Posterior cingulate gyrus (tissue), 11 donors: ENCODE results near the gene ZNF565.
"Not testable (repeated sequence)": the region's sequence is repeated elsewhere in the genome, so short reads cannot be mapped to it uniquely, and the experiment has no call there.

Experiments used
- DNase-seq, 10 donors: peaks; one replicate each; pipeline versions ENCODE4 v3.0.0 to v3.0.0-alpha.2; 2020 to 2021; ENCODE audit warnings: mixed read lengths in 3 of 10
- intact Hi-C: fragments of 100-400 bp; cut with DNase I; formaldehyde crosslinking; loops from one replicate; pipeline ENCODE4 v1.15.1; 2023

Gene ZNF565

DNA sequence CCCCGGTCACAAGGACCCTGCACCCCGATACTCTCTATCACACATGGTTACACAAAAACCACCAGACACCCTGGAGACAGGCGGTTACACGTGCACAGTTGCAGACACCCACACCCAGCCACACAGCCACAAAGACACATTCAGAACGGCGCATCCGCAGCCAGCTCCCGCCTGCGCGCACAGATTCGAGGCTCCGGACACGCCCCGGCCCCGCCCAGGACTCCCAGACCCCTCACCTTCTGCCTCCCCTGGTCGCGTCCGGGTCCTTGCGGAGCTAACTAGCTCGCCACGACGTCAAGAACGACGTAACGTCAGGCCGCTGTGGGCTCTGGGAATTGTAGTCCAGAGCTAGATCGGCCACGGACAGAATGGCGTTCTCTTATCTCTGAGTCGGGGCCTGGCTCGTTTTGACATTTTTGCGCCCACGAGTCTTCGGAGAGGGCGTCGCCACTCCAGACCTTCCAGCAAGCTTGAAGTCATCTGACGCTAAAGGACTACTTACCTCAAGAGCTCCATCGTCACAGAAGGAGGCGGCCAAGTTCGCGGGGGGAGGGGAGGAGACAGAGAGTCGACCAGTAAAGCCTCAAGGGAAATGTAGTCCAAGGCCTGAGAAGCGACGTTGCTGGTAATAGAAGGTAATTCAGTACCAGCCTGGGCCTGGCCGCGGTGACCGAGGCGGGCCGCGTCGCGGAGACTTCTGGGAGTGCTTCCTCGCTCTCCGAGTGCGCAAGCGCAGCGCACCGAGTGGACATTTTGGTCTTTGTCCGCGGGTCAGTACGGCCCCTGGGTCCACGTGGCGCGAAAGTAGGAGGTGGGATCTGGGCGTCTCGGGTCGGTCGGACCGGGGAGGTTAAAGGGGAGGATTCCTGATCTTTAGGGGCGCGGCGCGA lies at the start of gene ZNF565, which contains the start of gene ZNF146:
ZNF565 (minus strand) TSS at position 280 of the 890 bp plus-strand sequence. CDS start 12,680 bp downstream, outside the sequence.
ZNF146 (plus strand) TSS at position 721 of the 890 bp plus-strand sequence. CDS start 21,335 bp downstream, outside the sequence.
- DNase-seq, result peak; percentile 95 to 100 (median 96)
- intact Hi-C loops, result no loop called here

DNA sequence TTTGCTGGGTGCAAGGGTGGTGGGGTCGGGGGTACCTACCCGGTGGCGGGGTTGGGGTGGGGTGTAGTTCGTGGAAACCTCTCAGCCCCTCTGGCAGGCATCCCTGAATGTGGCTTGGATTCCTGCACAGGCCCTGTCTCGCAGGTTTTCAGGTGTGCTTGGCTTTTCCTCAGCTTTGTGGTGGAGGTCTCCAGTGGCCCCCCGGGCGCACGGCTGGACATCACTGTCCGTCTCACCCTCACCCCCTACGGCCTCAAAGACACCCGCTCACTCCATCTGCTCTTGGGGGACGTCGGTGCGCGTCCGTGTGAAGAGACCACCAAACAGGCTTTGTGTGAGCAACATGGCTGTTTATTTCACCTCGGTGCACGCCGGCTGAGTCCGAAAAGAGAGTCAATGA lies 44.7 kb upstream of the ZNF565 start:
- intact Hi-C loops, result no loop called here
- DNase-seq, result peak in 1 of 10 donors; percentile 57

DNA sequence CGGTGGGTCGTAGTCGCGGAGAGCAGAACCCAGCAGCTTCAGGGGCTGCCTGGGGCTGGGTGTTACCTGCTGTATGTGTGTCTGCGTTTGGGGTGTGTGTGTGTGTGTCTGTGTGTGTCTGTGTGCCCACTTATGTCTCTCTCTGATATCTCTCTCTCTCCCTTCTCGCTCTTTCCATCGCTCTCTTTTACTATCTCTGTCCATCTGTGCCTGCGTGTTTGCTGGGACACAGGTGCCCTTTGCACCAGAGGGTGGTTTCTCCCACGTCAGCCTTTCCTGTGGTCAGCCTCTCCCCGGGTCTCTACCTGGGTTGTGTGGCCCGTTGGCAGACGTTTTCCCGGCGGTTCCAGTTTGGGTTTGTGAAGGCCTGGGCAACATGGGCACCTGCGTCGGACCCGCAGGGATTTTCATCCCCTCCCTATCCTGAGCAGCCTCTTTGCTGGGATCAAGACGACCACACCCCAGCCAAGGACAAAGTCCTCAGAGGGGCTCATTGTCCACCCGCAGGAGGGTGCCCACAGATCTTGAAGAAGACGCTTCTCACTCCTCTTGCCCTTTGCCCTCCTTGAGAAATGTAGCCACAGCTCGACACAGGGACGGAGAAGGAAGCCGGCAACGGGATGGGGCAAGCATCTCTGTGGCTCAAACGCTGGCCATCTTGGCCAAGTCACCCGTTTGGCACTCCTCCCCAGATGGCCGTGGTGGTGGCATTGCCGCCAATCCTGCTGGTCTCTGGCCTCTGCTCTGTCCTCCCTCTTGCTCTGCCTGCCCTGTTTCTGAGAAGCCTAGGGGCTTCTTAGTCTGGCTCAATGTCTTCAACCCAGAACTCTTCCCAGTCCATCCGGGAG lies 43.8 kb upstream of the ZNF565 start:
- DNase-seq, result peak in 1 of 10 donors; percentile 72
- intact Hi-C loops, result no loop called here

DNA sequence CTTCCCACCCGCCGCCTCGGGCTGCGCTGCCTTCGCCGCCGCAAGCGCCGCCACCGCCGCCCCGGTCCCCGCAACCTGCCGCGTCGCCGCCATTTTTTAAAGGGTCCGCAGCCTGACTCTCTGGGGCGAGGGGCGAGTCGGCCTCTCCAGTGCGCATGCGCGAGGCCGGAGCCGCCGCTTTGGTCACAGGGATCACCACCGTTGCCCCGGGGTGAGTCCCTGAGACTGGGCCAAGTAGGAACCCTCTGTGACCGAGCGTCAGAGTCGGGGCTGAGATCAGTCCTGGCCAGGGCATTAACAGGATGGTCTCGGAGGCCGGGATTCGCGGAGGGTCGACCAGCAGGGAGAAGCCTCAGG lies 43.0 kb upstream of the ZNF565 start:
- peak in 8 of 10 donors; percentile 39 to 92 (median 60) for DNase-seq
- intact Hi-C loops, result no loop called here

DNA sequence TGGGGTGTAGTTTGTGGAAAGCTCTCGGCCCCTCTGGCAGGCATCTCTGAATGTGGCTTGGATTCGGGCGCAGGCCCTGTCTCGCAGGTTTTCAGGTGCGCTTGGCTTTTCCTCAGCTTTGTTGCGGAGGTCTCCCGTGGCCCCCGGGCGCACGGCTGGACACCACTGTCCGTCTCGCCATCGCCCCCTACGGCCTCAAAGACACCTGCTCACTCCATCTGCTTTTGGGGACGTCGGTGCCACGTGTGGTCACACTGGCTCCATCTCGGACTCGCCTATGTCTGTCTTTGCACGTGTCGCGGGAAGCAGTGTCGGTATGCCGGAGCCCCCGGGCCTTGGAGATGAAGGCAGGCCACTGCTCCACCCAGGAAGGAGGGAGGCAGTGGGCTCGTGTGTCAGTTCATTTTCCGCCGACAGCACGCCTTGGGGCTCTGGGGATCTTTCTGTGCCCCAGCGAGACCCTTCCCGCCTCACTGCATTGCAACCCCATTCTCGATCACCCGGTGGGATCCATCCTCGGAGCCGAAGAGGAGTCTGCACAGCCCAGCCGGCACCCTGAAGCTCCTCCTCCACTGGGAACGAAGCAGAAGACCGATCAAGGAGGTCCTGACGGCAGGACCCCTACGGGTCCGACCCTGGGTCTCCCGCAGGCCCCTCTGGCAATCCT lies 42.5 kb upstream of the ZNF565 start:
- DNase-seq, result peak in 2 of 10 donors; percentile 70 to 75

DNA sequence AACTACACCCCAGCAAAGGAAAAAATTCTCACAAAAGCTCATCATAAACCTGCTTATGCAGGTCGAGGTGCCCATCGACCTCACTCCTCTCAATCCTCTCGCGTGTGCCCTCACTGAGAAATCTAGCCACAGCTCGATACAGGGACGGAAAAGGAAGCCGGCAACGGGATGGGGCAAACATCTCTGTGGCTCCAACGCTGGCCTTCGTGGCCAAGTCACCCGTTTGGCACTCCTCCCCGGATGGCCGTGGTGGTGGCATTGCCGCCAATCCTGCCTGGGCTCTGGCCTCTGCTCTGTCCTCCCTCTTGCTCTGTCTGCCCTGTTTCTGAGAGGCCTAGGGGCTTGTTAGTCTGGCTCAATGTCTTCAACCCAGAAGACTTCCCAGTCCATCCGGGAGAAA lies 41.6 kb upstream of the ZNF565 start:
- intact Hi-C loops, result no loop called here
- DNase-seq, result peak in 1 of 10 donors; percentile 59

More for the DNA sequence above, 42.5 kb upstream of the ZNF565 start:
- intact Hi-C loops, result no loop called here

DNA sequence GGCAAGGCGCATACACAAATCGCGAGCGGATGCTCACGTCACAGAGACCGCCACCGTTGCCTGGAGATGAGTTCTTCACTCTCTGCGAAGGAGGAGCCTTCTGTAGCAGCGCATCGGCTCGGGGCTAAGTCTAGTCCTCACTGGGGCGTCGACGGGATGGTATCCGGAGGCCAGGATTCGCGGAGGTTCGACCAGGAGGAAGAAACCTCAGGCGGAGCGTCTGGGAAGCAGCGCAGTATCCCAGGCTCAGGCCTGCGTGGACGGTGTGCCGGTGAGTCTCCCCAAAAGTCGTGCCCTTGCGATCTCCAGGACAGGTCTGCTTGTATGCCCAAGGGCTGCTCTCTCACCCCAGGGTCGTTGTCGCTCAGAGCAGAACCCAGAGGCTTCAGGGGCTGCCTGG lies 40.9 kb upstream of the ZNF565 start:
- intact Hi-C loops, result no loop called here
- peak in 1 of 10 donors; percentile 53 for DNase-seq

DNA sequence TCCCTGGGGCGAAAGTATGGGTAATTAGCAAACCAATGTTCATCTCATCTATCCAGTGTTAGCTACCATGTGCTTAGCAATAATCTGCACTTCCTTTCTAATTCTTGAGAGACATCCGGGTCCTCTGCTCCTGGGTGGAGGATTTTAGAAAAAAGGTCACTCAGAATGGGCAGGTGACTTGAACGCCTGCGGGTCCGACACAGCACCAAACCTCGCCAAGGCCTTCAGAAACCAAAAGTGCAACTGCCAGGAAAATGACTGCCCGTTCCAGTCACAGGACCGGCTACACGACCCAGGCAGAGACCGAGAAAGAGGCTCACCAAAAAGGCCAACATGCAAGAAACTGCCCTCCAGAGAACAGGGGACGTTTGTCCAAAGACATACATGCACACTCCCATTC lies 40.4 kb upstream of the ZNF565 start:
- intact Hi-C loops, result no loop called here
- no peak for DNase-seq

DNA sequence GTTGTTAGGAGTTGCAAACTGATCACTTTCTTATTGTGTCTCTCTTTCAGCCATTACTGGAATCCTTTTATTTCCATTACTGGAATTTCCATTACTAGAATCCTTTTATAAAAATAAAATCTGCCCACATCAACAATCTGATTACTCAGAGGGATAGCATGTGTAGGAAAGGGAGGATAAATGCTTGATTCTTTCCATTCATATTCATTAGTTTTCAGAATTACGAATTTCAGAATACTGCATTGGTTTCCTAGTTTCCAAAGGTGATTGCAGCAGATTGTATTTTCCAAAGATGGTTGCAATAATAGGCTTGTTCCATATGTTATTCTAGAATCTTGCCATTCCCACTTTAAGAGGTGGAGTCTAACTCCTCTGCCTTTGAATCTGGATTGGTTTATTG lies 37.6 kb upstream of the ZNF565 start:
- no peak for DNase-seq
- intact Hi-C loops, result no loop called here

DNA sequence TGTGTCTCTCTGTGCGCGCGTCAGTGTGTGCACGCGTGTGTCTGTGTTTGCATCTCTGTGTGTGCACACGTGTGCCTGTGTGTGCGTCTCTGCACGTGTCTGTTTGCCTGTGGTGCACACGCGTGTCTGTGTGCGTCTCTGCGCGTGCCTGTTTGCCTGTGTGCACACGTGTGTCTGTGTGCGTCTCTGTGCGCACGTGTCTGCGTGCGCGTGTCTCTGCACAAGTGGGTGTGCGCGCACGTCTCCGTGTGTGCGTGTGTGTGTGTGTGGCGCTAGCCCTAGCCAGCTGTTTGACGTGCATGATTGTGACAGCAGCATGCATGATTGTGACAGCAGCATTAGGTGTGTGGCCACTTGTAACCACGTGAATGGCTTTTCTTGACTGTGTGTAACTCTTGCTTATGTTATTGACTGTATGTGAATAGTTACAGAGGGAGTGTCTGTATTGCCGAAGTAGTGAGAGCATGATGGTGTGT lies 31.6 kb upstream of the ZNF565 start:
- DNase-seq, result peak in 3 of 10 donors; percentile 46 to 83 (median 74)
- intact Hi-C loops, result no loop called here

DNA sequence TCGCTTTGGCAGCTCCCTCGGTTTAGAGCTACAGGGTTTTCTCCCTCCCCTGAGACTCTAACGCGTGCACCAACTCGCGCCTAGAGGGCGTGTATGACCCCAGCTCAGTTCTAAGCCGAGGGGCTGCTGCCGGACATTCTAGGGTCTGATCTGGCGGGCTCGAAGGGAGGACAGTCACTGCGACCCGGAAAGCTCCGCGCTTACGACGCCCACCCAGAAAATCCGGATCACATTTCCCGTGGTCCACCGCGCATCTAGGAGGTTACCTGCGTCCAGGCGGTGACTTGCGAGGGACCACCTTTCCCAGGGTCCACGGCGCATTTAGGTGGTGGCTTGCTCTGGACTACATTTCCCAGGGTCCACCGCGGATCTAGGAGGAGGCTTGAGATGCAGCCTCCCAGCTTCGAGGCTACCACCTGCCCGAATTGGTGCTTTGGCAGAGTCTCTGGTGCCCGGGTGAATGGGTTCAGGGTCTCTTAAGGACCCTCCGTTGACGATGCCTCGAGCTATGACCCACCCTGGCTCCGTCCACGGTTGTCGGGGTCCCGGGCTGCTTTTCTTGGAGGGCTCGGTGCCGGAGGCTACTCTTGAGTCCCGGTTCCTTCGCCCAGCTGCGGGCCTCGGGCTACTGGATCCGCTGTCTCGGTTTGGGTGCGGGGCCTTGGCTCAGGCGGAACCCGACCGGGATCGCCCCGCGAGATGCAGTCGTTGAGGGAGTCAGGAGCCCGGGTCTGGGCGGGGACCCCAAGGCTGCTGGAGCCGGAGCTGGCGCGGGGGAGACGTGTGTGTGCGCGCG lies 30.9 kb upstream of the ZNF565 start:
- peak; percentile 20 to 94 (median 72) for DNase-seq
- intact Hi-C loops, result no loop called here

DNA sequence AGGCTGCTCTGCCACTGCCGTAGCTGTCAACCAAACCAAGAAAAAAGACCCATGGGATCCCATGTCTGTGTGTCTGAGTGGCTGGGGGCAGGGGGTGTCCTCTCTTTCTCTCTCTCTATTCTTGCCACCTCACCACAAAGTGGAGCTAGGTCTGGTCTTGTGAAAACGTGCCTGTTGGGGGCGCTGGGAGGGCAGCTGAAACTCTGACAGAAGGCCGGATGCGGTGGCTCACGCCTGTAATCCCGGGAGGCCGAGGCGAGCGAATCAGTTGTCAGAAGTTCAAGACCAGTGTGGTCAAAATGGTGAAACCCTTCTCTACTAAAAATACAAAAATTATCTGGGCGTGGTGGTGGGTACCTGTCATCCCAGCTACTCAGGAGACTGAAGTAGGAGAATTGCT lies 29.6 kb upstream of the ZNF565 start:
- no peak for DNase-seq
- intact Hi-C loops, result no loop called here

DNA sequence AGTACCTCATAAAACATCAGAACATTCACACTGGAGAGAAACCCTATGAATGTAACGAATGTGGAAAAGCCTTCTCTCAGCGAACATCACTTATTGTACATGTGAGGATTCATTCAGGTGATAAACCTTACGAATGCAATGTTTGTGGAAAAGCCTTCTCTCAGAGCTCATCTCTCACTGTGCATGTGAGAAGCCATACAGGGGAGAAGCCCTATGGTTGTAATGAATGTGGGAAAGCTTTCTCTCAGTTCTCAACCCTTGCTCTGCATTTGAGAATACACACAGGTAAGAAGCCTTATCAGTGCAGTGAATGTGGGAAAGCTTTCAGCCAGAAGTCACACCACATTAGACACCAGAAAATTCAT lies 22.5 kb upstream of the ZNF565 start:
- intact Hi-C loops, result no loop called here
- no peak for DNase-seq

DNA sequence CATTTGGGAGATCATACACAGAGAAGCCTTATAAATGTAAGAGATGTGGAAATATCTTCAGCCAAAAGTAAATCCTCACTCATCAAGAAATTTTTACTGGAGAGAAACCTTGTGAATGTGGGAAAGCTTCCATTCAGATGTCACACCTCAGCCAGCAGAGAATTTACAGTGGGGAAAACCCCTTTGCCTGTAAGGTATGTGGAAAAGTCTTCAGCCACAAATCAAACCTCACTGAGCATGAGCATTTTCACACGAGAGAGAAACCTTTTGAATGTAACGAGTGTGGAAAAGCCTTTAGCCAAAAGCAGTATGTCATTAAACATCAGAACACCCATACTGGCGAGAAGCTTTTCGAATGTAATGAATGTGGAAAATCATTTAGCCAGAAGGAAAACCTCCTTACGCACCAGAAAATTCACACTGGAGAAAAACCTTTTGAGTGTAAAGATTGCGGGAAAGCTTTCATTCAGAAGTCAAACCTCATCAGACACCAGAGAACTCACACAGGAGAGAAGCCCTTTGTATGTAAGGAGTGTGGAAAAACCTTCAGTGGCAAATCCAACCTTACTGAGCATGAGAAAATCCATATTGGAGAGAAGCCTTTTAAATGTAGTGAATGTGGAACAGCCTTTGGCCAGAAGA lies 22.0 kb upstream of the ZNF565 start:
- DNase-seq, result no peak
- intact Hi-C loops, result no loop called here

DNA sequence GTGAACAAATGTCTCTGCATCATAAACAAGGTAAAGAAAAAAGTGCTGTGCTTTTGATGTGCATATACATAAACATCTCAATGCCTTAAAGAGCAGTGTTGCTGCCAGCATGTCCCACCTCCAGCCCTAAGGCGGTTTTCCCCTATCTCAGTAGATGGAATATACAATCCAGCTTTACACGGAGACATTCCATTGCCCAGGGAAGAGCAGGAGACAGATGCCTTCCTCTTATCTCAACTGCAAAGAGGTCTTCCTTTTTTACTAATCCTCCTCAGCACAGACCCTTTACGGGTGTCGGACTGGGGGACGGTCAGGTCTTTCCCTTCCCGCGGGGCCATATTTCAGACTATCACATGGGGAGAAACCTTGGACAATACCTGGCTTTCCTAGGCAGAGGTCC lies 19.2 kb upstream of the ZNF565 start:
- intact Hi-C loops, DNase-seq: not testable (repeated sequence)

DNA sequence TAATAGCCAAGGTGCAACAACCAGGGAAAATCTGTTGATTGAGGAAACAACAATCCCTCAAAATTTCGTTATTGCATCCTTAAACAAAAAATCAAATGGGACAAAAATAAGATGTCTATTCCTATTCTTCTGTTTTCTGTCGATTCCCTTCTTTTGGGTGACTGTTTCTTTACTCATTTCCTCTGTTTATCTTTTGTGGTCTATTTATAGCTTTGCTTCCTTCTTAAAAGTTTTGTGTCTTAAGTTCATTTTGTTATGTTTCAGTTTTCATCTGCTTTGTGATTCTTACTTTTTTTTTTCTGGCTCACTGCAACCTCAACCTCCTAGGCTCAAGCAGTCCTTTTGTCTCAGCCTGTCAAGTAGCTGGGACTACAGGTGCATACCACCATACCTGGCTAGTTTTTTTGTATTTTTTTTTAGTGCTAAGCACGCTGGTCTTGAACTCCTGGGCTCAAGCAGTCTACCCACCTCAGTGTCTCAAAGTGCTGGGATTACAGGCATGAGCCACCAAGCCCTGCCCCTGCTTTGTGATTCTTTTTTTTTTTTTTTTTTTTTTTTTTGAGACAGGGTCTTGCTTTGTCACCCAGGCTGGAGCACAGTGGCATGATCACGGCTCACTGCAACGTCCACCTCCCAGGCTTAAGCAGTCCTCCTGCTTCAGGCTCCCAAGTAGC lies 10.9 kb upstream of the ZNF565 start:
- DNase-seq, result no peak

DNA sequence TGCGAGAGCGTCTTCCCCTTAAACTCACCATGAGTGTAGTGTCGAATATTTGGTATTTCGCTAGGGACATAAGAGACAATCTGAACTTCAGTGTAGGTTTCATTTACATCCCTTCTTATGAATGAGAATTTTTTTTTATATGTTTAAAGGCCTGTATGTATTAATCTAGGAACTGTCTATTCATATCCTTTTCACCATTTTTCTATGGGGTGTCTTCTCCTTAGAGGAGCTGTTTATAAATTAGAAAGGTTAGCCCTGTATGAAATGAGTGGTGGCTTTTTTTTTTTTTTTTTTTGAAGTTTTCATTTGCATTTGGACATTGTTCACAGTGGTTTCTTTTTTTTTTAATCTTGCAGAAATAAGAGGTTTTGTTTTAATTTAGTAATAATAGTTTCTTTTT lies 8.0 kb upstream of the ZNF565 start:
- no peak for DNase-seq
- intact Hi-C loops, result no loop called here

More for the DNA sequence above, 10.9 kb upstream of the ZNF565 start:
- intact Hi-C loops, result no loop called here

DNA sequence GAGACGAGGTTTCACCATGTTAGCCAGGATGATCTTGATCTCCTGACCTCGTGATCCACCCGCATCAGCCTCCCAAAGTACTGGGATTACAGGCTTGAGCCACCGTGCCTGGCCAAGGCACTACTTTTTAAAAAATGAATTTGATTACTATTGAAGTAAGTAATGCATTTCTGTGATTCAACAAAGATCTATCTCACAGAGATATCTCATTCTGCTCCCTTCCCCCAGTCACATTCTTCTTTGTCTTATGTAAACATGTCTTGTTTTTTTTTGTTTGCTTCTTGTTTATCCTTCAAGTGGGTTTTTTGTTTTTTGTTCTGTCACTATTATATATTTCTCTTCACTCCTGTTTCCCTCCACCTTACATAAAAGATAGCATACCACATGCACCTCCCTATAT lies 7.0 kb upstream of the ZNF565 start:
- intact Hi-C loops, result no loop called here

More for the DNA sequence above, 7.0 kb upstream of the ZNF565 start:
- DNase-seq, result no peak
